Ishikawa (cell line): ENCODE results near the gene ARID3B.

Experiments
- CEBPB ChIP-seq: IDR thresholded peaks from 2 replicates; pipeline ENCODE4 v1.6.1; 2012
- CREB1 ChIP-seq: IDR thresholded peaks from 2 replicates; pipeline ENCODE4 v1.6.1; 2012; ENCODE audit warnings: low read depth
- EGR1 ChIP-seq: IDR thresholded peaks from 2 replicates; pipeline ENCODE4 v1.6.1; 2012
- EP300 ChIP-seq: IDR thresholded peaks from 2 replicates; pipeline ENCODE4 v1.6.1; 2012; ENCODE audit warnings: borderline replicate concordance
- FOXM1 ChIP-seq: IDR thresholded peaks from 2 replicates; pipeline ENCODE4 v1.6.1; 2012; ENCODE audit warnings: low read depth, borderline replicate concordance
- NFIC ChIP-seq: IDR thresholded peaks from 2 replicates; pipeline ENCODE4 v1.6.1; 2012
- RAD21 ChIP-seq: IDR thresholded peaks from 2 replicates; pipeline ENCODE4 v1.6.1; 2012; ENCODE audit warnings: low read depth
- TAF1 ChIP-seq: IDR thresholded peaks from 2 replicates; pipeline ENCODE4 v1.6.1; 2012; ENCODE audit warnings: low read depth, mild to moderate bottlenecking
- TCF12 ChIP-seq: IDR thresholded peaks from 2 replicates; pipeline ENCODE4 v1.6.1; 2012; ENCODE audit warnings: low read depth
- TEAD4 ChIP-seq: IDR thresholded peaks from 2 replicates; pipeline ENCODE4 v1.6.1; 2012
- USF1 ChIP-seq: IDR thresholded peaks from 2 replicates; pipeline ENCODE4 v1.6.1; 2012
- YY1 ChIP-seq: IDR thresholded peaks from 2 replicates; pipeline ENCODE4 v1.6.1; 2012; ENCODE audit warnings: low read depth
- ZBTB7A ChIP-seq: IDR thresholded peaks from 2 replicates; pipeline ENCODE4 v1.6.1; 2012; ENCODE audit warnings: low read depth
- TF ChIP-seq, protein P1 (sequence below): IDR thresholded peaks from 2 replicates; pipeline ENCODE4 v1.6.1; 2012; ENCODE audit warnings: low read depth, mild to moderate bottlenecking
- TF ChIP-seq, protein P2 (sequence below): IDR thresholded peaks from 2 replicates; pipeline ENCODE4 v1.6.1; 2012

Gene ARID3B

GRCh38 chr15:74641151-74641550 is 100.1 kb downstream of the ARID3B start:
- TF ChIP-seq FOXM1 (no peak), NFIC (no peak), TCF12 (no peak), RAD21 (no peak), TAF1 (no peak), TEAD4 (no peak), CREB1 (no peak), USF1 (no peak)
- TF ChIP-seq, protein P1, sequence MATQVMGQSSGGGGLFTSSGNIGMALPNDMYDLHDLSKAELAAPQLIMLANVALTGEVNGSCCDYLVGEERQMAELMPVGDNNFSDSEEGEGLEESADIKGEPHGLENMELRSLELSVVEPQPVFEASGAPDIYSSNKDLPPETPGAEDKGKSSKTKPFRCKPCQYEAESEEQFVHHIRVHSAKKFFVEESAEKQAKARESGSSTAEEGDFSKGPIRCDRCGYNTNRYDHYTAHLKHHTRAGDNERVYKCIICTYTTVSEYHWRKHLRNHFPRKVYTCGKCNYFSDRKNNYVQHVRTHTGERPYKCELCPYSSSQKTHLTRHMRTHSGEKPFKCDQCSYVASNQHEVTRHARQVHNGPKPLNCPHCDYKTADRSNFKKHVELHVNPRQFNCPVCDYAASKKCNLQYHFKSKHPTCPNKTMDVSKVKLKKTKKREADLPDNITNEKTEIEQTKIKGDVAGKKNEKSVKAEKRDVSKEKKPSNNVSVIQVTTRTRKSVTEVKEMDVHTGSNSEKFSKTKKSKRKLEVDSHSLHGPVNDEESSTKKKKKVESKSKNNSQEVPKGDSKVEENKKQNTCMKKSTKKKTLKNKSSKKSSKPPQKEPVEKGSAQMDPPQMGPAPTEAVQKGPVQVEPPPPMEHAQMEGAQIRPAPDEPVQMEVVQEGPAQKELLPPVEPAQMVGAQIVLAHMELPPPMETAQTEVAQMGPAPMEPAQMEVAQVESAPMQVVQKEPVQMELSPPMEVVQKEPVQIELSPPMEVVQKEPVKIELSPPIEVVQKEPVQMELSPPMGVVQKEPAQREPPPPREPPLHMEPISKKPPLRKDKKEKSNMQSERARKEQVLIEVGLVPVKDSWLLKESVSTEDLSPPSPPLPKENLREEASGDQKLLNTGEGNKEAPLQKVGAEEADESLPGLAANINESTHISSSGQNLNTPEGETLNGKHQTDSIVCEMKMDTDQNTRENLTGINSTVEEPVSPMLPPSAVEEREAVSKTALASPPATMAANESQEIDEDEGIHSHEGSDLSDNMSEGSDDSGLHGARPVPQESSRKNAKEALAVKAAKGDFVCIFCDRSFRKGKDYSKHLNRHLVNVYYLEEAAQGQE, result no peak

GRCh38 chr15:74642348-74642733 is 101.3 kb downstream of the ARID3B start:
- TF ChIP-seq CREB1, result no peak
- peak; percentile 33; the same call in 1 of the 2 replicates for TF ChIP-seq RAD21
- no peak for TF ChIP-seq ZBTB7A
- no peak for TF ChIP-seq TAF1
- peak; percentile 80 for TF ChIP-seq CEBPB
- peak; percentile 98 for TF ChIP-seq FOXM1
- peak; percentile 66 for TF ChIP-seq USF1
- TF ChIP-seq EGR1, result no peak
- peak; percentile 96 for TF ChIP-seq TEAD4
- peak; percentile 100 for TF ChIP-seq EP300
- TF ChIP-seq YY1, result peak; percentile 66; the same call in 1 of the 2 replicates
- TF ChIP-seq TCF12, result peak; percentile 100
- TF ChIP-seq, protein P2, sequence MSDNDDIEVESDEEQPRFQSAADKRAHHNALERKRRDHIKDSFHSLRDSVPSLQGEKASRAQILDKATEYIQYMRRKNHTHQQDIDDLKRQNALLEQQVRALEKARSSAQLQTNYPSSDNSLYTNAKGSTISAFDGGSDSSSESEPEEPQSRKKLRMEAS, result peak; percentile 82
- TF ChIP-seq NFIC, result peak; percentile 99
- TF ChIP-seq, protein P1, result no peak

- TF ChIP-seq USF1, result no peak
- TF ChIP-seq NFIC, result peak; percentile 78
- no peak for TF ChIP-seq TCF12
- peak; percentile 50; the same call in 1 of the 2 replicates for TF ChIP-seq EP300
- TF ChIP-seq RAD21, result no peak
- no peak; the same call in 1 of the 2 replicates for TF ChIP-seq FOXM1
These were observed 102.0 kb downstream of the ARID3B start for GRCh38 chr15:74642734-74643664.

DNA sequence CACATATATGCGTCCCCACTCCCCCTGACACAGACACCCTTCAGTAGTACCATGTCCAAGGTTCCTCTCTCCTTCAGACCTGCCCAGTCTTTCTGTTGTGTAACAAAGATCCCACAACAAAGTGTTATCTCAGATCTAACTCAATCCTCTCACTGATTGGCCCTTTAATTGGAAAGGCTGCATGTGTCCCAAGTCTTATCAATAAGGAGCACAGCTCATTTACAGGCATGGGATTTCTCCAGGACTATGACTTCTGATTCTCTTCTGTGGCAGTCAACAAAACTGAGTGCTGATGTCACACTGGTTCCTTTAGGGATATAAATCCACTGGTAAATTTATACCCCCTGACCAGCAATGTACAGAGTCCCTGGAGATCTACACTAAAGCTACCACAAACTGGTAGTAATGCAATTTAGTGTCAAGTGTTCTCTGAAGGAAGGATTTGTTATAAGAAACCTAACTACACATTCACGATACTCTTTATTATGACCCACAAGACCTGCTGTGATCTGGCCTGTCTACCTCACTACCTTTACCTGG is 102.7 kb downstream of the ARID3B start:
- TF ChIP-seq FOXM1 (no peak), RAD21 (no peak), ZBTB7A (no peak), TCF12 (no peak), USF1 (no peak), CREB1 (no peak), NFIC (no peak), TEAD4 (no peak), EGR1 (no peak), EP300 (no peak), CEBPB (no peak)
- TF ChIP-seq, protein P2, result no peak
